ENCODE measurements around the gene SEC22C.

GRCh38 chr3:42582474-42583070 is 805 bp upstream of the SEC22C start:
- TF ChIP-seq CTCF (IDR thresholded peaks at IDR 0.05; ENCODE audit: low read depth, low read length): no peak
- no peak for TF ChIP-seq POLR2A (IDR thresholded peaks at IDR 0.05; ENCODE audit: extremely low read depth, insufficient read length)
- TF ChIP-seq MAX (IDR thresholded peaks at IDR 0.05; ENCODE audit: low read depth, low read length): no peak
- TF ChIP-seq MYC (IDR thresholded peaks at IDR 0.05; ENCODE audit: low read depth, low read length): no peak
